Adipocyte (in vitro differentiated cells): ENCODE data around the gene LCLAT1.
A peak's percentile ranks its signal among the peaks of the same experiment; 100 is the strongest.

Experiments used
- DNase-seq: peaks from one replicate; pipeline ENCODE4 v3.0.0-alpha.2; 2015; ENCODE audit warnings: low read depth
- H3K27me3 ChIP-seq: replicated peaks from 2 replicates; pipeline ENCODE4 v1.7.0; 2013; ENCODE audit warnings: mild to moderate bottlenecking, low read length, moderate library complexity; ENCODE audit not compliant: control insufficient read depth, insufficient read depth
- H3K36me3 ChIP-seq: 2 replicates; pipeline ENCODE4 v1.7.0; 2013; ENCODE audit warnings: low read length, mild to moderate bottlenecking, moderate library complexity; ENCODE audit not compliant: control insufficient read depth, insufficient read depth, severe bottlenecking
- H3K4me1 ChIP-seq: 2 replicates; pipeline ENCODE4 v1.7.0; 2013; ENCODE audit warnings: mild to moderate bottlenecking, low read length, moderate library complexity; ENCODE audit not compliant: control insufficient read depth, insufficient read depth
- H3K4me3 ChIP-seq: 2 replicates; pipeline ENCODE4 v1.7.0; 2013; ENCODE audit warnings: mild to moderate bottlenecking, low read length, moderate library complexity
- H3K9ac ChIP-seq: 2 replicates; pipeline ENCODE4 v1.7.0; 2013; ENCODE audit warnings: mild to moderate bottlenecking, low read length, moderate library complexity
- H3K9me3 ChIP-seq: 2 replicates; pipeline ENCODE4 v1.7.0; 2013; ENCODE audit warnings: mild to moderate bottlenecking, low read length, moderate library complexity; ENCODE audit not compliant: control insufficient read depth

The LCLAT1 gene

DNA sequence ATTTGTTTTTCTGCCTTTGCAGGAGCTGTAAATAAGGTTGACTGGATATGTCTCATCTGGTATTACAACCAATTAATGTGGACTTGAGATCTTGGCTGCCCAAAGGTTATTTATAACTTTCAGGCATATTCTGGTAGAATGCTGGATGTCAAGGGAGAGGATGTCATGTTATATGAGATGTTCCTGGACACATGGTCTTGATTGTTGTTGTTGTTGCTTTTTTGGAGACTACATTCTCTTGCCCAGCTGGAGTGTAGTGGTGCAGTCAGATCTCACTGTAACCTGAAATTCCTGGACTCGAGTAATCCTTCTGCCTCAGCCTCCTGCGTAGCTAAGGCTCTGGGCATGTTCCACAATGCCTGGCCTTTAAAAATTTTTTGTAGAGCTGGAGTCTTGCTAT lies 83.3 kb downstream of the LCLAT1 start:
- Histone ChIP-seq H3K4me3 (no peak overlapping the region), H3K27me3 (no peaks in the 10 kb centered on the region), H3K9me3 (peaks cover 3% of the 10 kb centered on the region), H3K4me1 (peaks cover 16% of the 10 kb centered on the region), H3K9ac (no peak overlapping the region), H3K36me3 (peaks cover 4% of the 10 kb centered on the region)
- DNase-seq = no peak

DNA sequence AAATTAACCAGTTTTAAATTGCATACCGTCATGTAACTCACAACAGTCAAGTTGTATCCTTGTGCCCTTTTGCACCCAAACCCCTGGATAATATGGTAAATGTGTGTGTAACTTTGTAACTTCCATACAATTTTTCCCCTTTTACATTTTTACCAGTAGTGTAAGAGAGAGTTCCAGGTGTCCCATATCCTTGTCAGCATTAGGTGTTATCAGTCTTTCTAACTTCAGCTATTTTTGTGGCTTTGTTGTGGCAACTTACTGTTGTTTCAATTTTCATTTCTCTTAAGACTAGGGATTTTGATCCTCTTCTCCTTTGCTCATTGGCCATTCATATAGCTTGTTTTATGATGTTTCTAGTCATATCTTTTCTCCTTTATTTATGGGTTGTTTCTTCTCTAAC lies 94.6 kb downstream of the LCLAT1 start:
- DNase-seq = no peak
- Histone ChIP-seq H3K9me3 (peaks cover 6% of the 10 kb centered on the region), H3K9ac (no peak overlapping the region)

DNA sequence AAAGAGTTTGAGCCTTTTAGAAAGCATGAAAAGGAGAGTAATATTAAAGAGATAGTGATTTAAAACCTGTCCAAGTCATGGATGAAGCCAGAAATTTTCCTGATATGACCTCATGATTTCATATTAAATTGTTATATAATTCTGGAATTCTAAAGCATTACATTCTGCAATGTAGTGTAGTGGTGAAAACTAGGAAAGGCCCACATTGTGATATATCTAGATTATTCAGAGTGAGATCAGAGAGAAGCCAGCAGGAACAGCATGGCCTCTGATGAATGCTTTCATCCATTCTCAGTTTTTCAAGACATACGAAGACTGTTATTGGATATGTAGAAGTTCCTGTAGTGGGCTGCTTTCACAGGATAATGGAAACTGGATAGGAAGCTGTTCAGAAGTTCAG lies 98.8 kb downstream of the LCLAT1 start:
- no peak for DNase-seq
- H3K9me3 ChIP-seq = peaks cover 4% of the 10 kb centered on the region
- no peaks in the 10 kb centered on the region for H3K27me3 ChIP-seq
- H3K4me1 ChIP-seq = no peaks in the 10 kb centered on the region
- H3K36me3 ChIP-seq = no peaks in the 10 kb centered on the region
- no peak overlapping the region for H3K9ac ChIP-seq
- no peak overlapping the region for H3K4me3 ChIP-seq

More for the DNA sequence above, 94.6 kb downstream of the LCLAT1 start:
- no peaks in the 10 kb centered on the region for H3K27me3 ChIP-seq
- H3K4me1 ChIP-seq = no peaks in the 10 kb centered on the region
- no peak overlapping the region for H3K4me3 ChIP-seq
- no peaks in the 10 kb centered on the region for H3K36me3 ChIP-seq

DNA sequence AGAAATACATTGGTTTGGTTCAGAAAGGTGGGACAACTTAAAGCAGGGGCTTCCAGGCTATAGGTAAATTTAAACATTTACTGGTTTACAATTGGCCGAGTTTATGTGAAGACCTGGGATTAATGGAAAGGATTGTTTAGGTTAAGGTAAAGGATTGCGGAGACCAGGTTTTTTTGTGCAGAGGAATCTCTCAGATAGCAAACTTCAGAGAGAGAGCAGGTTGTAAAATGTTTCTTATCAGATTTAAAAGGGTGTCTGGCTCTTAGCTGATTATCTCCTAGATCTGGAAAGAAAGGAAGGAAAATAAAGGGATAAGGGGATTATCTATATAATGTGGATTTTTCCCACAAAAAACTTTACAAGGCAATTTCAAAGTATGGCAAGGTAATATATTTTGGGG lies 101.3 kb downstream of the LCLAT1 start:
- H3K4me1 ChIP-seq = no peaks in the 10 kb centered on the region
- no peaks in the 10 kb centered on the region for H3K36me3 ChIP-seq
- no peak overlapping the region for H3K9ac ChIP-seq
- no peaks in the 10 kb centered on the region for H3K9me3 ChIP-seq
- DNase-seq = no peak
- no peaks in the 10 kb centered on the region for H3K27me3 ChIP-seq
- no peak overlapping the region for H3K4me3 ChIP-seq

DNA sequence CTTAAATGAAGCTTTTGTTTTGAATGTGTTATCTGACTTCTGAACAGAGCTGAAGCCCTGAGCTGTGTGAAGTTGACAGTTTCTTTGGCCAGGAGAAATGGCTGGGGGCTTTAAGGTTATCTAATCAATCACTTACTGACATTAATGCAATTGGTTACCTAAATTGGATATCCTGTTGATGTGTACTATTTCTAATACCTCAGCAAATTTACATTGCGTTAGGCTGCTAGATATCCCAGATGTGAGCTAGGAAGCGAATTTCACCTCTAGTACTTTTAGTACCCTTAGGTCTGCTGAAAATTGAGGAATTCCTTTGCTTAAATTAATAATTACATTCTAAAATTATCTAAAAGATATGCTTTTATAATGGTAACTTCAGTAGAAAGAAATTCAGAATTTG lies 102.0 kb downstream of the LCLAT1 start:
- H3K9me3 ChIP-seq = no peaks in the 10 kb centered on the region
- no peaks in the 10 kb centered on the region for H3K36me3 ChIP-seq
- H3K9ac ChIP-seq = no peak overlapping the region
- no peak for DNase-seq
- H3K4me1 ChIP-seq = no peaks in the 10 kb centered on the region
- no peaks in the 10 kb centered on the region for H3K27me3 ChIP-seq
- H3K4me3 ChIP-seq = no peak overlapping the region

DNA sequence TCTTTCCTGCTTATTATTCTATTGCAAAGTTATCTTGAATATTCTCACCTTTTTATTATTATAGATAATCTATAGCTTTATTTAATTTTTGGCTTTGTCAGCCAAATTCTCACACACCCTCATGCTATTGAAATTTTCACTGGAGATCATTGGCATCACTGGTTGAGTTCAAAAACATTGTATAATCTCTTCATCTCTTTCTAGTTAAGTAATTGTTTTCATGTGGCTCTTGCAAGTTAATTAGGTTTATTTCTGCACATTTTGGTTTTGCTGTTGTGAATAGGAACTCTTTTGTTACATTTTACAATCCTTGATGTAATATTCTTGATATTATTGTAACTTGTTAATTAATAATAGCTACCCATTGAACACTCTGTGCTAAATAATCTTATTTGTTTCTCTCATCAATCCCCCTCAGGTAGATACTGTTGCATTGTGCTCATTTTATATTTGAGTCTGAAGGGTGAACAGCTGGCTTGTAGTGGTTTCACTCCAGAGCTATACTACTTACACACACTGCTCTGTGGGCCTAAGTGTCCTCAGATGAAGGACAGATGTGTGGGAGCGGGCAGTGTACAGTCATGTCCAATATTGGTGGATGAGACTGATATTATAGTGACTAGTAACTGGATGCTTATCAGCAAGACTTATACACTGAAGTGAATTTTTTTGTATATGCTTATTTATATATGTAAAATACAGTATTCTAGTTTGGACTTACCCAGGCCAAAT lies 112.7 kb downstream of the LCLAT1 start:
- H3K4me1 ChIP-seq = peaks cover 7% of the 10 kb centered on the region
- no peak overlapping the region for H3K4me3 ChIP-seq
- no peak overlapping the region for H3K9ac ChIP-seq
- no peaks in the 10 kb centered on the region for H3K27me3 ChIP-seq
- no peak for DNase-seq
- H3K9me3 ChIP-seq = no peaks in the 10 kb centered on the region
- no peaks in the 10 kb centered on the region for H3K36me3 ChIP-seq

DNA sequence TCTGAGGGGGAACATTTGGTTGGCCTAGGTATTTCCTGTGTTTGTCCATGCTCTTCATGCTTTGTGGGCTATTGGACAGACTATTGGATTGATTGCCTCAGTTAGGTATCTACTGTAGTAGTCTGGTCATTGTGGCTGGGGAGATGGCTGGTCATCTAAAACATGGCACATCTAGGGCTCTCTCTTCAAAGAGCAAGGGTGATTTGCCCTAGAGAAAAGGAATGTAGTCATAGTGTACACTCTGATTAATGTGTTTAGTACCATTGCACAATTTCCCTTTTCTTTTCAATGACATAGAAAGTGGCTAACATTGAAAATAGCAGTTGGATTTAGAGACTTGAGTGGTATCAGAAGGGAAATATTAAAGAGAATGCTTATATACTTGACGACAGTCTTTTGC lies 114.3 kb downstream of the LCLAT1 start:
- H3K4me3 ChIP-seq = no peak overlapping the region
- no peak for DNase-seq
- no peak overlapping the region for H3K9ac ChIP-seq
- H3K36me3 ChIP-seq = no peaks in the 10 kb centered on the region
- H3K27me3 ChIP-seq = no peaks in the 10 kb centered on the region
- peaks cover 16% of the 10 kb centered on the region for H3K4me1 ChIP-seq
- no peaks in the 10 kb centered on the region for H3K9me3 ChIP-seq

DNA sequence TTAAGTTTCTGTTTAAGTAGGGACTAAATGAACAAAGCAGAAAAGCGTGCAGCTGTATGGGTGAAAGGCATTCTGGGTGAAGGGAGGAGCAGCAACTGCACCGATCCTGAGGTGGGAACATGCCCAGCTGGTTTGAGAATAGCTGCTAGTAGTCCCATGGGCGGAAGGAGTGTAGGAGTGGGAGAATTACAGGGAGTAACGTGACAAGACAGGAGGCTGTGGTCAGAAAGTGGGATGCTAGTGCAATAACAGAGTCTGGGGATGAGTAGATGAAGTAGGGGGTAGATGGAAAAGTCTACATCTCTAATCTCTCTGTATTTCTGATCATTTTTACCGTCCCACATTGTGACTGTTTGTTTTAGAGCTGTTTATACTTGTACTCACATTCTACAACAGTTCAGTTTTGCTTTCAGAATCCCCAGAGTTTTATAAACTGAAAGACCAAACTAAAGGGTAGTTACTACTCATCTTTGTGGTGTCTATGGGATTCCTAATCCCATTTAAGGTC lies 118.9 kb downstream of the LCLAT1 start:
- no peak for DNase-seq
- no peaks in the 10 kb centered on the region for H3K27me3 ChIP-seq
- peaks cover 23% of the 10 kb centered on the region for H3K4me1 ChIP-seq
- peak overlapping the region; percentile 68 for H3K4me3 ChIP-seq
- H3K36me3 ChIP-seq = no peaks in the 10 kb centered on the region
- no peaks in the 10 kb centered on the region for H3K9me3 ChIP-seq
- peak overlapping the region; percentile 77 for H3K9ac ChIP-seq

DNA sequence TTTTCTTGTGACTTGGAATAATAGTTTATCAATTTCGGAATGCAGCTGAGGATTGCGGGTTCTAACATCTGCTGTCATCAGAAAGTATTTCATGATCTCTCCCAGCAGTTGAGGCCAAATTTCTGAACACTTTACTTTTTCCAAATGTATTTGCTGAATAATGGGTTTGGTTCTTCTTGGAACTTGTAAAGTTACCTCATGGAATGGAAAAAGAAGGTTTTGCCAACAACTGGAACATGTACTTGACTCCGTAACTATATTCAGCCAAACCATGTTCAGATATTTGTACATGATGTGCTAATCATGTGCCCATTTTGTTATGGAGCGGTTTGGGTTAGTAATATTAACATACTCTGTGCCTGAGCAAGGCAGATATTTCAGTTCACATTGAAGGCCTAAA lies 119.6 kb downstream of the LCLAT1 start:
- Histone ChIP-seq H3K36me3 (no peaks in the 10 kb centered on the region), H3K9ac (peak overlapping the region; percentile 77), H3K4me1 (peaks cover 17% of the 10 kb centered on the region), H3K27me3 (no peaks in the 10 kb centered on the region), H3K9me3 (no peaks in the 10 kb centered on the region), H3K4me3 (peak overlapping the region; percentile 68)
- DNase-seq = no peak

DNA sequence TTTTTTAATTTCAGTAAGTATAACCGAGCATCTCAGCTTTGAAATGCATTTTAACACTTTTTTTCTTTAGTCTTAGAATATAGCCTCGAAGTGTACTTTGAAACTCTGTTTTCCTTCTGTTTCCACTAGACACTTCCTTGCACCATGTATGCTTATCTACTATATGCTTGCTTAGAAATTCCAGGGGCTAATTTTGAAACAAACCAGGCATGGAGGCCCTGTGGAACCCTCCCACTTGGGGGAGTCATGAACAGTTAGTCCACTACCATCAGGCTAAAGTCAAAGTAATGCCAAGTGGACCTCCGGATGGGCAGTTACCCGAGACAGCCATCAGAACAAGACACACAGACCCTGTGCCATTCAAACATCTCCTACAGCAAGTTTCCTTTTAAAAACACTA lies 120.3 kb downstream of the LCLAT1 start:
- no peak overlapping the region for H3K4me3 ChIP-seq
- DNase-seq = no peak
- H3K27me3 ChIP-seq = no peaks in the 10 kb centered on the region

DNA sequence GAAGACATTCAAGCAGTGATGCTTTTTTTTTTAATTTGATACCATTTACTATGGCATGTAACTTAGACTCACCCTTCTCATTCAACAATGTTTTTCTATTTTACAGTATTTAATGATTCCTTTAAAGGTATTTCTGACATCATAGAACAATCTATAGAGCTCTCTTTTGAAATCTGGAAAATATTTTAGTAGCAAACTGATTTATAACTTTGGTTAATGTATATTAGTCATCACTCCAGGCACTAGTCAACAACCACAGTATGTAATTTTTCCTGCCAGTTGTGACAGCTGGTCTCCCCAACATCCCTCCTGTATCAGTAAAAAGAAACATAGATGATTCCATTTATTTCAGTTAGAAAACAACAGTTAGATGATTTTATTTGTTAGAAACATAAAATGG lies 122.9 kb downstream of the LCLAT1 start:
- no peaks in the 10 kb centered on the region for H3K27me3 ChIP-seq
- peaks cover 16% of the 10 kb centered on the region for H3K4me1 ChIP-seq
- H3K9ac ChIP-seq = no peak overlapping the region
- no peak overlapping the region for H3K4me3 ChIP-seq
- DNase-seq = no peak
- no peaks in the 10 kb centered on the region for H3K36me3 ChIP-seq
- H3K9me3 ChIP-seq = no peaks in the 10 kb centered on the region

More for the DNA sequence above, 120.3 kb downstream of the LCLAT1 start:
- Histone ChIP-seq H3K36me3 (no peaks in the 10 kb centered on the region), H3K4me1 (peaks cover 16% of the 10 kb centered on the region), H3K9ac (peak overlapping the region; percentile 13), H3K9me3 (no peaks in the 10 kb centered on the region)

DNA sequence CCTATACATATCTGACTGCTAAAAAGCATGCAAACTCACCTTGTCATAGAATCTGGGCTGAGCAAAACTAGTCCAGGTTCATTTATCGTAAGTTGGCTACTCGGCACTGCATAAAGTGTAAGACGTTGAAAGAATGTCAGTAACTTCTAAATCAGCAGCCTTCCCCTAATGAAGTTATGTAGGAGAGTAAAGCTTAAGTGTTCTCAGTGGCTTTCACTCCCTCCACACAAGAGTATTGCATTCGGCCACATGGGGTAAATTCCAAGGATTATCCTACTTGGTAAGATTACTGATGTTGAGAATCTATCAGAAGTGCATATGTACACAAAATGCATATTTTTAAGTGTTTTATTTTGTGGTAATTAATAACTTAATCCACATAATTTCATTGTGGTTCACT lies 130.1 kb downstream of the LCLAT1 start:
- Histone ChIP-seq H3K9me3 (no peaks in the 10 kb centered on the region), H3K36me3 (no peaks in the 10 kb centered on the region), H3K4me3 (no peak overlapping the region), H3K9ac (no peak overlapping the region), H3K27me3 (no peaks in the 10 kb centered on the region), H3K4me1 (no peaks in the 10 kb centered on the region)
- no peak for DNase-seq
